ENCODE data around the gene KRIT1.

KRIT1 gene

GRCh38 chr7:92245487-92246359 lies at the start of gene KRIT1, which contains the start of gene ANKIB1:
Gene KRIT1 (minus strand): TSS chr7:92245914. CDS start chr7:92242135, 3,779 bp downstream.
Gene ANKIB1 (plus strand): TSS chr7:92245974. CDS start chr7:92294979, 49,005 bp downstream.
- Histone ChIP-seq H4K20me1 (ENCODE audit: control insufficient read depth, insufficient read depth, low read depth, low read length) (peaks cover 4% of the 10 kb centered on the region; the same call in 1 of the 2 replicates), H3K27me3 (ENCODE audit: control insufficient read depth, low read length) (no peaks in the 10 kb centered on the region), H3K4me2 (ENCODE audit: low read length) (peak within 1 kb of the TSS; percentile 98), H3K4me1 (ENCODE audit: control insufficient read depth, low read length) (peaks cover 33% of the 10 kb centered on the region), H3K9me3 (ENCODE audit: control insufficient read depth, insufficient read depth, low read length) (no peaks in the 10 kb centered on the region), H3K36me3 (ENCODE audit: control insufficient read depth, low read length) (peaks cover 42% of the 10 kb centered on the region), H3K27ac (ENCODE audit: low read depth, low read length) (peak within 1 kb of the TSS; percentile 74), H3K9me2 (replicated peaks; ENCODE audit: control insufficient read depth, low read length) (no peaks in the 10 kb centered on the region), H3F3A (ENCODE audit: control insufficient read depth, insufficient read depth) (no peaks in the 10 kb centered on the region), H3K4me3 (ENCODE audit: low read length) (peak within 1 kb of the TSS; percentile 96), H3K79me2 (ENCODE audit: control insufficient read depth, low read length) (peaks cover 80% of the 10 kb centered on the region)
- TF ChIP-seq CTCF (IDR thresholded peaks at IDR 0.05; ENCODE audit: low read depth, low read length, poor library complexity, severe bottlenecking): peak; percentile 30
- no peak for TF ChIP-seq EZH2phosphoT487 (IDR thresholded peaks at IDR 0.05; ENCODE audit: borderline replicate concordance, low read length)

- Histone ChIP-seq H3K4me1 (ENCODE audit: control insufficient read depth, low read length) (0 out of 2 replicates have a peak, but pooled peaks cover 3% of the 10 kb centered on the region), H3K79me2 (ENCODE audit: control insufficient read depth, low read length) (peaks cover 27% of the 10 kb centered on the region), H3K9me2 (replicated peaks; ENCODE audit: control insufficient read depth, low read length) (no peaks in the 10 kb centered on the region), H3K36me3 (ENCODE audit: control insufficient read depth, low read length) (peaks cover 16% of the 10 kb centered on the region), H3K4me2 (ENCODE audit: low read length) (no peak overlapping the region), H3F3A (ENCODE audit: control insufficient read depth, insufficient read depth) (no peaks in the 10 kb centered on the region), H3K27ac (ENCODE audit: low read depth, low read length) (no peak overlapping the region), H4K20me1 (ENCODE audit: control insufficient read depth, insufficient read depth, low read depth, low read length) (no peaks in the 10 kb centered on the region), H3K9me3 (ENCODE audit: control insufficient read depth, insufficient read depth, low read length) (no peaks in the 10 kb centered on the region), H3K27me3 (ENCODE audit: control insufficient read depth, low read length) (no peaks in the 10 kb centered on the region), H3K4me3 (ENCODE audit: low read length) (no peak overlapping the region)
- TF ChIP-seq EZH2phosphoT487 (IDR thresholded peaks at IDR 0.05; ENCODE audit: borderline replicate concordance, low read length) (no peak), CTCF (IDR thresholded peaks at IDR 0.05; ENCODE audit: low read depth, low read length, poor library complexity, severe bottlenecking) (no peak)
These were observed 49.7 kb upstream of the KRIT1 start for GRCh38 chr7:92295391-92295790.

GRCh38 chr7:92293896-92294590 lies 48.3 kb upstream of the KRIT1 start:
- Histone ChIP-seq H3K9me2 (replicated peaks; ENCODE audit: control insufficient read depth, low read length) (no peaks in the 10 kb centered on the region), H4K20me1 (ENCODE audit: control insufficient read depth, insufficient read depth, low read depth, low read length) (no peaks in the 10 kb centered on the region), H3K79me2 (ENCODE audit: control insufficient read depth, low read length) (peaks cover 41% of the 10 kb centered on the region), H3K4me2 (ENCODE audit: low read length) (no peak overlapping the region), H3K4me3 (ENCODE audit: low read length) (no peak overlapping the region), H3F3A (ENCODE audit: control insufficient read depth, insufficient read depth) (no peaks in the 10 kb centered on the region), H3K36me3 (ENCODE audit: control insufficient read depth, low read length) (peaks cover 12% of the 10 kb centered on the region), H3K27ac (ENCODE audit: low read depth, low read length) (no peak overlapping the region), H3K9me3 (ENCODE audit: control insufficient read depth, insufficient read depth, low read length) (no peaks in the 10 kb centered on the region), H3K27me3 (ENCODE audit: control insufficient read depth, low read length) (no peaks in the 10 kb centered on the region), H3K4me1 (ENCODE audit: control insufficient read depth, low read length) (0 out of 2 replicates have a peak, but pooled peaks cover 3% of the 10 kb centered on the region)
- TF ChIP-seq CTCF (IDR thresholded peaks at IDR 0.05; ENCODE audit: low read depth, low read length, poor library complexity, severe bottlenecking): no peak
- TF ChIP-seq EZH2phosphoT487 (IDR thresholded peaks at IDR 0.05; ENCODE audit: borderline replicate concordance, low read length): no peak
